Smooth muscle cell (in vitro differentiated cells): ENCODE measurements around the gene MCF2L2. TPM values are rescaled to one million over a fixed set of nuclear protein-coding genes. Genes with fewer than 3 reads are reported as not detected.

Experiments used
- DNase-seq: peaks from one replicate; lab custom pipeline; 2025; ENCODE audit not compliant: unreplicated experiment; lab: John Stamatoyannopoulos, UW
- H2AFZ ChIP-seq: fragments of 200-600 bp; sonication (generic); 2 replicates; pipeline ENCODE4 v1.6.0; 2016; ENCODE audit warnings: antibody characterized with exemption, low read depth, mild to moderate bottlenecking
- H3F3A ChIP-seq: fragments of 200-600 bp; sonication (generic); 2 replicates; pipeline ENCODE4 v1.6.0; 2017; ENCODE audit warnings: antibody characterized with exemption, low read depth
- H3K27ac ChIP-seq: fragments of 200-600 bp; sonication (generic); 2 replicates; pipeline ENCODE4 v1.5.1; 2016; ENCODE audit warnings: low read depth, mild to moderate bottlenecking
- H3K27me3 ChIP-seq: fragments of 200-600 bp; sonication (generic); 2 replicates; pipeline ENCODE4 v1.6.1; 2016; ENCODE audit warnings: low read depth, mild to moderate bottlenecking
- H3K36me3 ChIP-seq: fragments of 200-600 bp; sonication (generic); 2 replicates; pipeline ENCODE4 v1.5.1; 2016; ENCODE audit warnings: low read depth
- H3K4me1 ChIP-seq: fragments of 200-600 bp; sonication (generic); 2 replicates; pipeline ENCODE4 v1.5.1; 2016; ENCODE audit warnings: low read depth
- H3K4me2 ChIP-seq: fragments of 200-600 bp; sonication (generic); 2 replicates; pipeline ENCODE4 v1.6.0; 2016; ENCODE audit warnings: mild to moderate bottlenecking
- H3K4me3 ChIP-seq: fragments of 200-600 bp; sonication (generic); 2 replicates; pipeline ENCODE4 v1.5.1; 2016; ENCODE audit warnings: mild to moderate bottlenecking
- H3K79me2 ChIP-seq: fragments of 200-600 bp; sonication (generic); 2 replicates; pipeline ENCODE4 v1.6.0; 2016; ENCODE audit warnings: low read depth, mild to moderate bottlenecking
- H3K9ac ChIP-seq: fragments of 200-600 bp; sonication (generic); 2 replicates; pipeline ENCODE4 v1.6.0; 2016; ENCODE audit warnings: low read depth
- H3K9me3 ChIP-seq: fragments of 200-600 bp; sonication (generic); replicated peaks from 2 replicates; pipeline ENCODE4 v1.5.1; 2016; ENCODE audit warnings: low read depth
- H4K20me1 ChIP-seq: fragments of 200-600 bp; sonication (generic); 2 replicates; pipeline ENCODE4 v1.6.0; 2016; ENCODE audit warnings: low read depth
- CTCF ChIP-seq: fragments of 200-600 bp; sonication (generic); IDR thresholded peaks from 2 replicates; pipeline ENCODE4 v1.5.1; 2017; ENCODE audit warnings: borderline replicate concordance, mild to moderate bottlenecking, antibody characterized with exemption; ENCODE audit not compliant: insufficient read depth, poor library complexity, severe bottlenecking
- WGBS: methylation state at CpG from one replicate; pipeline ENCODE4 v1.1.7; 2016; ENCODE audit warnings: low lambda C conversion rate; 5-methylcytosine and 5-hydroxymethylcytosine counted together
- polyA plus RNA-seq: library from polyadenylated mRNA; unstranded; fragments of >200 nt; fragmentation: Nextera tagmentation; extraction: Ambion mirVana; gene quantifications from 2 replicates; pipeline ENCODE4 v1.2.1, GENCODE V29; 2016
- total RNA-seq: library from RNA; depleted of rRNA; stranded (reverse); fragments of >200 nt; gene quantifications from 2 replicates; pipeline ENCODE4 v1.2.3, GENCODE V29; 2014

The MCF2L2 gene
- total and polyA plus RNA-seq, 2 experiments from 2014 or later, result 0.09 TPM; not detected in 1

- Histone ChIP-seq H3K9me3 (no peaks in the 10 kb centered on the region), H3K4me2 (no peak overlapping the region), H3K36me3 (no peaks in the 10 kb centered on the region), H4K20me1 (no peaks in the 10 kb centered on the region), H2AFZ (no peak overlapping the region), H3F3A (no peaks in the 10 kb centered on the region), H3K4me1 (no peaks in the 10 kb centered on the region), H3K27ac (no peak overlapping the region), H3K9ac (no peak overlapping the region), H3K27me3 (no peaks in the 10 kb centered on the region), H3K4me3 (no peak overlapping the region), H3K79me2 (no peaks in the 10 kb centered on the region)
- DNase-seq, result no peak
- TF ChIP-seq CTCF, result no peak
- WGBS, result over 99% methylated on average over 3 of the region's 3 CpGs
Measured at GRCh38 chr3:183275937-183276336, 152.5 kb downstream of the MCF2L2 start.

- Histone ChIP-seq H3K79me2 (no peaks in the 10 kb centered on the region), H4K20me1 (no peaks in the 10 kb centered on the region), H3K36me3 (no peaks in the 10 kb centered on the region), H2AFZ (no peak overlapping the region), H3F3A (no peaks in the 10 kb centered on the region), H3K9me3 (no peaks in the 10 kb centered on the region), H3K4me2 (no peak overlapping the region), H3K4me1 (no peaks in the 10 kb centered on the region), H3K9ac (no peak overlapping the region), H3K27me3 (no peaks in the 10 kb centered on the region), H3K4me3 (no peak overlapping the region), H3K27ac (no peak overlapping the region)
- WGBS, result 75% methylated on average over 2 of the region's 2 CpGs
- no peak for TF ChIP-seq CTCF
- no peak for DNase-seq
Measured at GRCh38 chr3:183275418-183275817, 153.0 kb downstream of the MCF2L2 start.

GRCh38 chr3:183274609-183275008 is 153.8 kb downstream of the MCF2L2 start:
- no peaks in the 10 kb centered on the region for H4K20me1 ChIP-seq
- H3F3A ChIP-seq, result no peaks in the 10 kb centered on the region
- H3K4me1 ChIP-seq, result no peaks in the 10 kb centered on the region
- H3K27me3 ChIP-seq, result no peaks in the 10 kb centered on the region
- no peak overlapping the region for H3K27ac ChIP-seq
- H2AFZ ChIP-seq, result no peak overlapping the region
- H3K9ac ChIP-seq, result no peak overlapping the region
- TF ChIP-seq CTCF, result no peak
- no peaks in the 10 kb centered on the region for H3K9me3 ChIP-seq
- 99% methylated on average over 5 of the region's 5 CpGs for WGBS
- no peak overlapping the region for H3K4me3 ChIP-seq
- H3K36me3 ChIP-seq, result peaks cover 6% of the 10 kb centered on the region
- H3K4me2 ChIP-seq, result no peak overlapping the region
- DNase-seq, result no peak
- H3K79me2 ChIP-seq, result no peaks in the 10 kb centered on the region

GRCh38 chr3:183272791-183273190 is 155.6 kb downstream of the MCF2L2 start:
- peaks cover 6% of the 10 kb centered on the region for H3K36me3 ChIP-seq

More at GRCh38 chr3:183272791-183273190, 155.6 kb downstream of the MCF2L2 start:
- no peaks in the 10 kb centered on the region for H3K79me2 ChIP-seq
- H3K27me3 ChIP-seq, result no peaks in the 10 kb centered on the region
- no peak overlapping the region for H3K4me3 ChIP-seq
- no peak for TF ChIP-seq CTCF
- no peaks in the 10 kb centered on the region for H3K9me3 ChIP-seq
- H3K4me1 ChIP-seq, result no peaks in the 10 kb centered on the region
- no peak overlapping the region for H3K4me2 ChIP-seq
- H2AFZ ChIP-seq, result no peak overlapping the region
- peaks cover 5% of the 10 kb centered on the region for H4K20me1 ChIP-seq
- no peak overlapping the region for H3K27ac ChIP-seq
- no peak overlapping the region for H3K9ac ChIP-seq
- H3F3A ChIP-seq, result no peaks in the 10 kb centered on the region
- no peak for DNase-seq
